ENCODE measurements around the gene KIAA0825. TPM values are rescaled to one million over a fixed set of nuclear protein-coding genes. Genes with fewer than 3 reads are reported as not detected.

KIAA0825 gene
- total RNA-seq, 1 experiment from 2014 or later, result 1.3 TPM

- Mint-ChIP-seq H3K27me3 (ENCODE audit: low read depth) (no peaks in the 10 kb centered on the region), H3K36me3 (no peaks in the 10 kb centered on the region), H3K4me1 (peaks cover 26% of the 10 kb centered on the region), H3K9me3 (no peaks in the 10 kb centered on the region), H3K4me3 (no peak overlapping the region), H3K27ac (peak overlapping the region; percentile 17; the same call in 1 of the 2 replicates)
- CTCF ChIA-PET, result no interaction called here
- TF ChIP-seq ESRRA (CRISPR knock-in tag; IDR thresholded peaks at IDR 0.05; ENCODE audit: borderline replicate concordance) (no peak), AFF4 (CRISPR knock-in tag; IDR thresholded peaks at IDR 0.05; ENCODE audit: borderline replicate concordance) (no peak), AR (CRISPR knock-in tag; IDR thresholded peaks at IDR 0.05) (no peak), SMAD3 (CRISPR knock-in tag; IDR thresholded peaks at IDR 0.05; ENCODE audit: borderline replicate concordance) (no peak), ZNF138 (CRISPR knock-in tag; conservative IDR thresholded peaks at IDR 0.05) (no peak), ERG (CRISPR knock-in tag; IDR thresholded peaks at IDR 0.05) (no peak), NR2C2 (CRISPR knock-in tag; IDR thresholded peaks at IDR 0.05) (no peak), RELA (CRISPR knock-in tag; IDR thresholded peaks at IDR 0.05; ENCODE audit: borderline replicate concordance) (no peak), ZNF671 (CRISPR knock-in tag; IDR thresholded peaks at IDR 0.05) (no peak), ARID4B (CRISPR knock-in tag; IDR thresholded peaks at IDR 0.05; ENCODE audit: borderline replicate concordance) (no peak)
- no peak for ATAC-seq
- DNase-seq (ENCODE audit: low spot score), result no peak
- POLR2A ChIA-PET, result interaction anchor here (0.5 kb wide), 1 partner anchor 603 kb away, joined by 4 read pairs; no protein-coding TSS in a partner anchor
These were observed 374.8 kb downstream of the KIAA0825 start for GRCh38 chr5:94243612-94244011.

GRCh38 chr5:94240993-94241651 lies 377.3 kb downstream of the KIAA0825 start:
- DNase-seq (ENCODE audit: low spot score), result no peak
- Mint-ChIP-seq H3K9me3 (peaks cover 3% of the 10 kb centered on the region), H3K27me3 (ENCODE audit: low read depth) (no peaks in the 10 kb centered on the region), H3K27ac (peak overlapping the region; percentile 76; the same call in 1 of the 2 replicates), H3K4me1 (peaks cover 23% of the 10 kb centered on the region), H3K4me3 (no peak overlapping the region), H3K36me3 (peaks cover 4% of the 10 kb centered on the region)
- TF ChIP-seq MYBL2 (CRISPR knock-in tag; IDR thresholded peaks at IDR 0.05) (no peak), EMX1 (CRISPR knock-in tag; IDR thresholded peaks at IDR 0.05) (no peak), ZNF425 (CRISPR knock-in tag; conservative IDR thresholded peaks at IDR 0.05) (no peak)
- ChIA-PET CTCF (no interaction called here), POLR2A (interaction anchor here (0.6 kb wide), 1 partner anchor 51 kb away, joined by 4 read pairs; no protein-coding TSS in a partner anchor)
- ATAC-seq, result no peak
